Chondrocyte (in vitro differentiated cells): ENCODE data around the gene CEP95. TPM values are rescaled to one million over a fixed set of nuclear protein-coding genes. Genes with fewer than 3 reads are reported as not detected.
A peak's percentile ranks its signal among the peaks of the same experiment; 100 is the strongest.
"Not testable (repeated sequence)": the region's sequence is repeated elsewhere in the genome, so short reads cannot be mapped to it uniquely, and the experiment has no call there.

Experiments used
- DNase-seq: peaks from one replicate; pipeline ENCODE4 v3.0.0; 2021; ENCODE audit warnings: mixed read lengths, low spot score
- H3K27ac Mint-ChIP-seq: one replicate; pipeline ENCODE4 v1.8.0; 2021; ENCODE audit warnings: mild to moderate bottlenecking, moderate library complexity, mixed read lengths; ENCODE audit not compliant: unreplicated experiment
- H3K27me3 Mint-ChIP-seq: 2 replicates; pipeline ENCODE4 v1.8.0; 2021; ENCODE audit warnings: low read depth, mixed read lengths
- H3K36me3 Mint-ChIP-seq: 2 replicates; pipeline ENCODE4 v1.8.0; 2021; ENCODE audit warnings: low read depth, mixed read lengths
- H3K4me1 Mint-ChIP-seq: 2 replicates; pipeline ENCODE4 v1.8.0; 2021; ENCODE audit warnings: low read depth, mild to moderate bottlenecking, mixed read lengths
- H3K4me3 Mint-ChIP-seq: one replicate; pipeline ENCODE4 v1.8.0; 2021; ENCODE audit warnings: mild to moderate bottlenecking, moderate library complexity, mixed read lengths; ENCODE audit not compliant: unreplicated experiment
- H3K9me3 Mint-ChIP-seq: 2 replicates; pipeline ENCODE4 v1.8.0; 2021; ENCODE audit warnings: low read depth, mixed read lengths
- total RNA-seq: library from RNA; stranded (reverse); gene quantifications from 3 replicates; pipeline ENCODE4 v1.2.1, GENCODE V29; 2021
- TF ChIP-seq, protein P1 (sequence below): fragments of 200-600 bp; sonication (generic); IDR thresholded peaks from 2 replicates; pipeline ENCODE4 v1.5.0; 2021; ENCODE audit warnings: antibody characterized with exemption, mild to moderate bottlenecking, moderate library complexity

Gene CEP95
- total RNA-seq, 1 donor from 2014 or later, result 29.6 TPM

DNA sequence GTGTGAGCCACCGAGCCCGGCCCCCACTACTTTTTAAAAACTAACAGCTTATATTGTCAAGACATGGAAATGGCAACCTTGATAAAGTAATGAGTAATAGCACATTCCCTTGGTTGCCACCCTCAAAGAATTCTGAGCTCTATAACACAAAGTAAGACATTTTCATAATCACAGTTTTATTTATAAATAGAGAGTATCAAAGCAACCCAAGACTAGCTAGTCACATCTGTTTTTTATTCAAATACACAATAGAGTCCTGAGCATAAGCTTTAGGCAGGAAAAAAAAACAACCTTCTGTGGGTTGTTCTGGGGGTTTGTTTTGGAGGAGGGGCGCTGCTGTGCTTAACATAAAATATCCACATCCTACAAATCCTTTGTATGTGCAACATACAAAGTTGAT lies 68.7 kb downstream of the CEP95 start:
- H3K9me3 Mint-ChIP-seq, result no peaks in the 10 kb centered on the region
- H3K27me3 Mint-ChIP-seq, result no peaks in the 10 kb centered on the region
- no peak overlapping the region for H3K27ac Mint-ChIP-seq
- H3K36me3 Mint-ChIP-seq, result peaks cover 11% of the 10 kb centered on the region
- DNase-seq, result no peak
- TF ChIP-seq, protein P1, sequence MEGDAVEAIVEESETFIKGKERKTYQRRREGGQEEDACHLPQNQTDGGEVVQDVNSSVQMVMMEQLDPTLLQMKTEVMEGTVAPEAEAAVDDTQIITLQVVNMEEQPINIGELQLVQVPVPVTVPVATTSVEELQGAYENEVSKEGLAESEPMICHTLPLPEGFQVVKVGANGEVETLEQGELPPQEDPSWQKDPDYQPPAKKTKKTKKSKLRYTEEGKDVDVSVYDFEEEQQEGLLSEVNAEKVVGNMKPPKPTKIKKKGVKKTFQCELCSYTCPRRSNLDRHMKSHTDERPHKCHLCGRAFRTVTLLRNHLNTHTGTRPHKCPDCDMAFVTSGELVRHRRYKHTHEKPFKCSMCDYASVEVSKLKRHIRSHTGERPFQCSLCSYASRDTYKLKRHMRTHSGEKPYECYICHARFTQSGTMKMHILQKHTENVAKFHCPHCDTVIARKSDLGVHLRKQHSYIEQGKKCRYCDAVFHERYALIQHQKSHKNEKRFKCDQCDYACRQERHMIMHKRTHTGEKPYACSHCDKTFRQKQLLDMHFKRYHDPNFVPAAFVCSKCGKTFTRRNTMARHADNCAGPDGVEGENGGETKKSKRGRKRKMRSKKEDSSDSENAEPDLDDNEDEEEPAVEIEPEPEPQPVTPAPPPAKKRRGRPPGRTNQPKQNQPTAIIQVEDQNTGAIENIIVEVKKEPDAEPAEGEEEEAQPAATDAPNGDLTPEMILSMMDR, result no peak
- peaks cover 8% of the 10 kb centered on the region for H3K4me1 Mint-ChIP-seq
- no peak overlapping the region for H3K4me3 Mint-ChIP-seq

DNA sequence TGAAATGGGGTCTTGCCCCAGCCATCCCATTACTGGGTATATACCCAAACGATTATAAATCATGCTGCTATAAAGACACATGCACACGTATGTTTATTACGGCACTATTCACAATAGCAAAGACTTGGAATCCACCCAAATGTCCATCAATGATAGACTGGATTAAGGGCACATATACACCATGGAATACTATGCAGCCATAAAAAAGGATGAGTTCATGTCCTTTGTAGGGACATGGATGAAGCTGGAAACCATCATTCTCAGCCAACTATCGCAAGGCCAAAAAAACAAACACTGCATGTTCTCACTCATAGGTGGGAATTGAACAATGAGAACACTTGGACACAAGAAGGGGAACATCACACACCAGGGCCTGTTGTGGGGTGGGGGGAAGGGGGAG lies 70.2 kb downstream of the CEP95 start:
- not testable (repeated sequence) for H3K4me1 Mint-ChIP-seq, H3K9me3 Mint-ChIP-seq, H3K4me3 Mint-ChIP-seq, H3K27ac Mint-ChIP-seq, DNase-seq, H3K27me3 Mint-ChIP-seq
- H3K36me3 Mint-ChIP-seq, result peaks cover 21% of the 10 kb centered on the region

DNA sequence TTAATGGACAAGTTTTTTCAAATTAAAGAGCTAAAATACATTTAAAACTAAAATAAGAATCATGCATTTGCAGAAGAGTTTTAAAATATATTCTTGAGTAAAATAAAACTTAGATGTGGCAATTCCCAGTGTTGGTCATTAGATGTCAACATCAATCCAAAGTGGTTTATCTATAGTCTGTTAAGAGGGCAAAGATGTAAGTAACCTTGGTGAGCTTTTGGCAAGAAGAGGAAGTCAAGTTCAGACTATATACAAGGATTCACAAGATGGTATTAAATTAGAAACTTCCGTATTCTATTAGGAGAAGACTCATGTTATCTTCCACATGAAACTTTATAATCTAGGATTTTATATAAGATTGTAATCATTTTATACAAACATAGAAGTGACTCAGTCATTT lies 73.1 kb downstream of the CEP95 start:
- no peak overlapping the region for H3K27ac Mint-ChIP-seq
- no peaks in the 10 kb centered on the region for H3K4me1 Mint-ChIP-seq
- DNase-seq, result no peak
- TF ChIP-seq, protein P1, result peak; percentile 13
- no peaks in the 10 kb centered on the region for H3K27me3 Mint-ChIP-seq
- H3K9me3 Mint-ChIP-seq, result no peaks in the 10 kb centered on the region
- H3K36me3 Mint-ChIP-seq, result peaks cover 22% of the 10 kb centered on the region
- no peak overlapping the region for H3K4me3 Mint-ChIP-seq

DNA sequence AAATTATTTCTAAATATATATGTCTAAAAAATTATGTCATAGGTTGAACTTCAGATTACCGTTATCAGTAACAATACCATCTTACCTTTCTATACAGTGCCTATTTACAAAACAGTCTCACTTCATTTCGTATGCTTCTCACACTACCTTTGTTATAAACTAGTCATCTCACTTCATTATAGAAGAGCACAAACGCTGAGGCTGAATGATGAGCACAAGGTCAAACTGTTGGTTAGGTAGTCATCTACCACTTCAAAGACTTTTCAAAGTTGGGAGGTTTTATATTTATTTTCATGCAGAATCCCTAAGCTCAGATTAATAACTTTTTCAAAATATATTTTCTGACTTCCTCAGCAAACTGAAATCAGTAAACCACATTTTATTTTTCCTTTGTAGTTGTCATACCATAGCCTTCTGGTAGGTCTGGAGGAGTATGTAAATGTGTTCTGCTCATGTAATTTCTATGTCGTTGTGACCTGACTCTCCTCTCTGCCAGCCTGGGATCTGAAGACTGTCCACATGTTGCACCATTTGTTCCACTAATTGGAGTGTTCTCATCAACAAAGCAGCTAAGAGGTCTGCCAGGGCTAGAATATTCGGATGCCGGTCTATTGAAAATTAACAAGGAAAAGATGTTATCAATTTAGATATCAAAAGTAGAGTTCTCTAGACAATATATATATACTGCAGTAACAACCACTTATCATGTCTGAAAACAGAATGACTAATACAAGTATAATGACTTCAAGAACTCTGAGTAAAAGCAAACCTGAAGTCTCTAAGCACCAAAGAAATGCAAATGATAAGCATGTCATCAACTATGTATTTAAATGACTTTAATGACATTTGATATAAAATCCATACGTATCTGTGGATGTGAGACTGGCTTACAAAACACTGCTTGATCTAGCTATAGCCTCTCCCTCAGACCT lies 73.9 kb downstream of the CEP95 start:
- Mint-ChIP-seq H3K4me3 (no peak overlapping the region), H3K27me3 (no peaks in the 10 kb centered on the region), H3K27ac (no peak overlapping the region), H3K36me3 (peaks cover 22% of the 10 kb centered on the region), H3K4me1 (no peaks in the 10 kb centered on the region), H3K9me3 (no peaks in the 10 kb centered on the region)
- no peak for DNase-seq
- TF ChIP-seq, protein P1, result no peak

DNA sequence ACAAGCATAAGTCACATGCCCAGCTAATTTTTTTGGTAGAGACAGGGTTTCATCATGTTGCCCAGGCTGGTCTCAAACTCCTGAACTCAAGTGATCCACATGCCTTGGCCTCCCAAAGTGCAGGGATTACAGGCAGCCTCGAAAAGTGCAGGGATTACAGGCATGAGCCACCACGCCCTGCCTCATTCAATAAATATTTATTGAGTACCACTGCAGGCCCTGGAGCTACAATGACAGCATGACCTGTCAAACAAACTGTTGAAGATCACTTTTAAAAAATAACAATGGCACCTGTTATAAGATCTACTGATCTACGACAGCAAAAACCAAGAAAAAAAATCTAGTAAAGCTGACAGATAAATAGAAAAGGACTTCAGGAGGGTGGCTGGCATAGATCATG lies 76.3 kb downstream of the CEP95 start:
- no peaks in the 10 kb centered on the region for H3K4me1 Mint-ChIP-seq
- no peaks in the 10 kb centered on the region for H3K9me3 Mint-ChIP-seq
- no peak overlapping the region for H3K4me3 Mint-ChIP-seq
- H3K27me3 Mint-ChIP-seq, result no peaks in the 10 kb centered on the region
- peaks cover 18% of the 10 kb centered on the region for H3K36me3 Mint-ChIP-seq
- no peak overlapping the region for H3K27ac Mint-ChIP-seq
- no peak for DNase-seq
- TF ChIP-seq, protein P1, result no peak

DNA sequence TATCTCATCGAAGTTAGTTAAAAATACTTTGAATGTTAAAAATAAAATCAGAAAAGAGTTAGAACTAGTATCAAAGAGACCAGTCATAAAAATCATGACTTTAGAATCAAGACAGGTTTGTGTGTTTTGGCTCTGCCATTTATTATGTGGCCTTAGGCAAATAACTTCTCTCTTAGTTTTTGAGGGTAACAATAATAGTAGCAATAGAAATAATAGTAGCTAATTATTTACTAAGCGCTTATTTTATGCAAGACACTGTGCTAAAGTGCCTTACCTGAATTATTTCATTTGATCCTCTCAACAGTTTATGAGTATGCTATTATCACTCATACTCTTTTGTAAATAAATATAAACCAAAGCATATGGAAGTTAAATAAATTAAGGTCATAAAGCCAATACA lies 78.4 kb downstream of the CEP95 start:
- Mint-ChIP-seq H3K4me3 (no peak overlapping the region), H3K27me3 (no peaks in the 10 kb centered on the region), H3K4me1 (no peaks in the 10 kb centered on the region), H3K36me3 (peaks cover 18% of the 10 kb centered on the region), H3K27ac (no peak overlapping the region), H3K9me3 (no peaks in the 10 kb centered on the region)
- no peak for DNase-seq
- TF ChIP-seq, protein P1, result no peak
